ENCODE measurements around the gene SH3TC1.

Gene SH3TC1

DNA sequence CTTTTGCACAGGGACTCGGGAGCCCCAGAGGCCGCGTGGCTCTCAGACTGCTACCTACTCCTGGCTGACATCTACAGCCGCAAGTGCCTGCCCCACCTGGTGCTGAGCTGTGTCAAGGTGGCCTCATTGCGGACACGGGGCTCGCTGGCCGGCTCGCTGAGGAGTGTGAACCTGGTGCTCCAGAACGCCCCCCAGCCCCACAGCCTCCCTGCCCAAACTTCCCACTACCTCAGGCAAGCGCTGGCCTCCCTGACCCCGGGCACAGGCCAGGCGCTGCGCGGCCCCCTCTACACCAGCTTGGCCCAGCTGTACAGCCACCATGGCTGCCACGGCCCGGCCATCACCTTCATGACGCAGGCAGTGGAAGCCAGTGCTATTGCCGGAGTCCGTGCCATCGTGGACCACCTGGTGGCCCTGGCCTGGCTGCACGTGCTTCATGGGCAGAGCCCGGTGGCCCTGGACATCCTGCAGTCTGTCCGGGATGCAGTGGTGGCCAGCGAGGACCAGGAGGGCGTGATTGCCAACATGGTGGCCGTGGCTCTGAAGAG, 28.8 kb downstream of the SH3TC1 start:
- peak overlapping the region; percentile 86 for H3K27ac ChIP-seq
- no peak for TF ChIP-seq ZFX (IDR thresholded peaks at IDR 0.05)
- TF ChIP-seq, protein P1, sequence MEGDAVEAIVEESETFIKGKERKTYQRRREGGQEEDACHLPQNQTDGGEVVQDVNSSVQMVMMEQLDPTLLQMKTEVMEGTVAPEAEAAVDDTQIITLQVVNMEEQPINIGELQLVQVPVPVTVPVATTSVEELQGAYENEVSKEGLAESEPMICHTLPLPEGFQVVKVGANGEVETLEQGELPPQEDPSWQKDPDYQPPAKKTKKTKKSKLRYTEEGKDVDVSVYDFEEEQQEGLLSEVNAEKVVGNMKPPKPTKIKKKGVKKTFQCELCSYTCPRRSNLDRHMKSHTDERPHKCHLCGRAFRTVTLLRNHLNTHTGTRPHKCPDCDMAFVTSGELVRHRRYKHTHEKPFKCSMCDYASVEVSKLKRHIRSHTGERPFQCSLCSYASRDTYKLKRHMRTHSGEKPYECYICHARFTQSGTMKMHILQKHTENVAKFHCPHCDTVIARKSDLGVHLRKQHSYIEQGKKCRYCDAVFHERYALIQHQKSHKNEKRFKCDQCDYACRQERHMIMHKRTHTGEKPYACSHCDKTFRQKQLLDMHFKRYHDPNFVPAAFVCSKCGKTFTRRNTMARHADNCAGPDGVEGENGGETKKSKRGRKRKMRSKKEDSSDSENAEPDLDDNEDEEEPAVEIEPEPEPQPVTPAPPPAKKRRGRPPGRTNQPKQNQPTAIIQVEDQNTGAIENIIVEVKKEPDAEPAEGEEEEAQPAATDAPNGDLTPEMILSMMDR (conservative IDR thresholded peaks at IDR 0.05), result no peak

DNA sequence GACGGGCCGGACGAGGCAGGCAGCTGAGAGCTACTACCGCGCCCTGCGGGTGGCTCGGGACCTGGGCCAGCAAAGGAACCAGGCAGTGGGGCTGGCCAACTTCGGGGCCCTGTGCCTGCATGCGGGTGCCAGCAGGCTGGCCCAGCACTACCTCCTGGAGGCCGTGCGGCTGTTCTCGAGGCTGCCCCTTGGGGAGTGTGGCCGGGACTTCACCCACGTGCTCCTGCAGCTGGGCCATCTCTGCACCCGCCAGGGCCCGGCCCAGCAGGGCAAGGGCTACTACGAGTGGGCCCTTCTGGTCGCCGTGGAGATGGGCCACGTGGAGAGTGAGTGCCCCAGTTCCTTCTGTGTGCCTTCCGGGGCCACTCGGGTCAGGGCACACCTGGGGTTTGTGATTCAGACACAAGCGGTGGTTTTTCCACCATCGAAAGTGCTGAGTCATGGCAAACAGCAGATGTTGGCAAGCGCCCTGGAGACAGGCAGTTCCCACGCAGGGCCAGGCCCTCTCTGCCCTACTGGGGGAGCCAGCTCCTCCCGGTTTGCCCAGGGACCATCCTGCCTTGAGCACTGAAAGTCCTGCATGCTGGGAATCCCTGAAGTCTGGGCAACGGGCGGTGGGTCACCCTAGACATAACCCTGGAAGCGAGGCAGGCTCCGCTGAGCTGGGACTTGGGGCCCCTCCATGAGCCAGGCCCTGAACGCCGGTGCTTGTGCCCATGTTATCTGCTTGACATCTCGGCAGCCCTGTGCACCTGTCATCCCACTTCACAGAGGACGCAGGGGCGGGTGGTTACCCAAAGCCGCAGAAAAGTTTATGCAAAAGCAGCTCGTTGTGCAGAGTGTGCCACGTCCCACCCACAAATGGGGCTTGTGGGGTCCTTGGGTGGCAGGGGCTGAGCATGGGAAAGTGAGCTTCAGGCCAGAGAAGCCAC, 29.5 kb downstream of the SH3TC1 start:
- peak overlapping the region; percentile 86 for H3K27ac ChIP-seq
- TF ChIP-seq ZFX (IDR thresholded peaks at IDR 0.05), result peak; percentile 68
- TF ChIP-seq, protein P1 (conservative IDR thresholded peaks at IDR 0.05), result no peak

DNA sequence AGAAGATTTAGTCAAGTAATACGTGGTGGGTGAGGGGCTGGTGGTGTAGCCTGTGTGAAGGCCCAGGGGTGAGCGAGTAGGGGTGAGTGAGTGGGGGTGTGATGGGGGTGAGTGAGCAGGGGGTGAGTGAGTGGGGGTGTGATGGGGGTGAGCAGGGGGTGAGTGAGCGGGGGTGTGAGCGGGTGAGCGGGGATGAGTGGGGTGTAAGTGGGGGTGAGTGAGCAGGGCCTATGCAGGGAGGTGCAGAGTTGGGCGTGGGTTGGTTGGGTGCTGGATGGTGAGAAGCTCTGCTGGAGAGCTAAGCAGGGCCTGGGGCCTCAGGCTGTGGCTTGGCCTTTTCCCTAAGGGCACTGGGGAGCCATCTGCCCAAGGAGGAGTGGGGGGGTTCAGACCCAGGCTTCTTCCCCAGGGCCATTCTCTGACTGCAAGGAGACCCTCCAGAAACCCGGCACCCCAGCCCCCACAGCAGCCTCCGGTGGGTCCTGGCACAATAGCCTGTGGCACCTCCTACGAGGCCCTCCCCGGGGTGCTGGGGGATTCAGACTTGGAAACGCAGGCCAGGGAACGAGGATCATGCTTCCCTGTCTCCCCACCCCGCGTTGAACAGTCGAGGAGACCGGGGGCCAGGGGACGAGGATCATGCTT, 30.4 kb downstream of the SH3TC1 start:
- TF ChIP-seq ZFX (IDR thresholded peaks at IDR 0.05), result no peak
- TF ChIP-seq, protein P1 (conservative IDR thresholded peaks at IDR 0.05), result no peak
- peak overlapping the region; percentile 86 for H3K27ac ChIP-seq

DNA sequence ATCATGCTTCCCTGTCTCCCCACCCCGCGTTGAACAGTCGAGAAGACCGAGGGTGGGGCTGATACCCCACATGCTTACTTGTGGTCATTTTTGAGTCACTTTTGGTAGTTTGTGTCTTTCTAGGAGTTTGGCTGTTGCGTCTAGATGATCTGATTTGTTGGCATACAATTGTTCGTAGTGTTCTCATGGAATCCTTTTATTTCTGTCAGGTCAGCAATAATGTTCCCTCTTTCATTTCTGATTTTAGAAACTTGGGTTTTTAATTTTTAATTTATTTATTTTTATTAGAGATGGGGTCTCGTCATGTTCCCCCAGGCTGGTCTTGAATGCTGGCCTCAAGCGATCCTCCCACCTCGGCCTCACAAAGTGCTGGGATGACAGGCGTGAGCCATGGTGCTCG, 30.9 kb downstream of the SH3TC1 start:
- H3K27ac ChIP-seq, result no peak overlapping the region
- TF ChIP-seq, protein P1 (conservative IDR thresholded peaks at IDR 0.05), result no peak
- no peak for TF ChIP-seq ZFX (IDR thresholded peaks at IDR 0.05)

DNA sequence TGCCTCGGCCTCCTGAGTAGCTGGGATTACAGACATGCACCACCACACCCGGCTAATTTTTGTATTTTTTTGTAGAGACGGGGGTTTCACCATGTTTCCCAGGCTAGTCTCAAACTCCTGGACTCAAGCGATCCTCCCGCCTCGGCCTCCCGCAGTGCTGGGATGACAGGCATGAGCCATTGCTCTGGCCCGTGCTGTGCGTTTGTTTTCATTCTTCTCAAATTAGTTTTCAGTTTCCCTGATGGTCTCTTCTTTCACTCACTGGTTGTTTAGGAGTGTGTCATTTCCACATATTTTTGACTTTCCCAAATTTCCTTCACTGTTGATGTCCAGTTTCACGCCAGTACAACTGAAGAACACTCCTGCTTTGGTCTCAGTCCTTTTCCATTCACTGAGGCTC, 31.8 kb downstream of the SH3TC1 start:
- TF ChIP-seq, protein P1 (conservative IDR thresholded peaks at IDR 0.05), result no peak
- TF ChIP-seq ZFX (IDR thresholded peaks at IDR 0.05), result no peak
- no peak overlapping the region for H3K27ac ChIP-seq

DNA sequence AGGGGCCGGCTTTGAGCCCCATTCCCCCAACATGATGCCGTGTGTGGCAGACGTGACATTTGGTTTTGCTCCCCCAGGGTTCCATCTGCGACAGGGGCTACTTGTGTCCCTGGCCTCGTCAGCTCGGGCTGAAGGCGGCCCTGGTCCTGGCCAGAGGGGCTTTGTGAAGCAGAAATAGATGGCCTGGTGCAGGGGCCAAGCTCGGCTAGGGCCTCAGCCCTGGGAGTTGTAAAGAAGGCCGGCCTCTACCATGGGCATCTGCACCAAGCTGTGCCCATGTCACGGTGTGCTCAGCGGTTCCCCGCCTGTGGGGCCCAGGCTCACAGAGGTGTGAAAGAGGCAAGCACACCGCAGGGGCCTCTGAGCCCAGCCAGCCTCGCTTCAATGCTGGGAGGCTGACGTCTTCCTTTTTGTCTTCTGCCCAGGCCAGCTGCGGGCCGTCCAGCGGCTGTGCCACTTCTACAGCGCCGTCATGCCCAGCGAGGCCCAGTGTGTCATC, 32.5 kb downstream of the SH3TC1 start:
- no peak for TF ChIP-seq ZFX (IDR thresholded peaks at IDR 0.05)
- TF ChIP-seq, protein P1 (conservative IDR thresholded peaks at IDR 0.05), result no peak
- no peak overlapping the region for H3K27ac ChIP-seq

DNA sequence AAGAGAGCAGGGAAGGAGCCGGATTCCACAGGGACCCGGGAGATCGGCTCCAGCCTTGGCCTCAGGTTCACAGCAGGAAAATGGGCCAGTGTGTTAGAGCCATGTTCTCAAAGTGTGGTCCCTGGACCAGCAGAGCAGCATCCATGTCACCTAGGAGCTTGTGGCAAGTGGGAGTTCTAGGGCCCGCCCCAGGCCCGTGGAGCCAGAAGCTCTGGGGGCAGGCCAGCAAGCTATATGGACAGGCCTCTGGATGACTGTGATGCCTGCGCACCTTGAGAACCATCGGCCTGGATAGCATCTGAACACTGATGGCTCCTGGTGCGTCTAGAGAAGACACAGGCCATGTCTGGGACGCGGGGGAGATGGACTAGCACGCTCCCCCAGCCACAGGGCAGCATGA, 33.7 kb downstream of the SH3TC1 start:
- no peak for TF ChIP-seq ZFX (IDR thresholded peaks at IDR 0.05)
- TF ChIP-seq, protein P1 (conservative IDR thresholded peaks at IDR 0.05), result no peak
- no peak overlapping the region for H3K27ac ChIP-seq

Data from C4-2B (cell line).